OCI-LY7 (cell line): ENCODE data around the gene ZDHHC14.

ENCODE experiments used
- EZH2phosphoT487 ChIP-seq: fragments of 200-600 bp; sonication (generic); IDR thresholded peaks from 2 replicates; pipeline ENCODE4 v1.6.1; 2018; ENCODE audit warnings: low read depth, borderline replicate concordance, mild to moderate bottlenecking, mixed run types, antibody characterized with exemption, low read length, moderate library complexity, mixed read lengths
- TF ChIP-seq, protein P1 (sequence below): fragments of 200-600 bp; sonication (generic); conservative IDR thresholded peaks from 2 replicates; pipeline ENCODE4 v1.5.1; 2014; ENCODE audit warnings: mild to moderate bottlenecking, antibody characterized with exemption, low read length, moderate library complexity, mixed read lengths

DNA sequence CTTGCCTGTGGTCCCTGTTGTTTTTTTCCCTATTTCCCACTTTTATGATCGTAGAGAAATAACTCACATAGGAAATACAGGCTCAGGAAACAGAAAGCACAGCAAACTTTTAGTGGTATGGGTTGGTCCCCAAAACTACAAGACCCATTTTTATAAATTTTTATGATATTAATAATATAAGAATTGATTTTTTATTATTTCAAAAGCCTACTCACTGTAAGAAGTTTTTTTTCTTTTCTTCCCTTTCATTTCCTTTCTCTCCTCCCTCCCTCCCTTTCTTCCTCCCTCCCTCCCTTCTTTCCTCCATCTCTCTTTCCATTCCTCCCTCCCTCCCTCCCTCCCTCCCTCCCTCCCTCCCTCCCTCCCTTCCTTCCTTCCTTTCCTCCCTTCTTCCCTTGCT lies 141.5 kb downstream of the ZDHHC14 start:
- TF ChIP-seq, protein P1, sequence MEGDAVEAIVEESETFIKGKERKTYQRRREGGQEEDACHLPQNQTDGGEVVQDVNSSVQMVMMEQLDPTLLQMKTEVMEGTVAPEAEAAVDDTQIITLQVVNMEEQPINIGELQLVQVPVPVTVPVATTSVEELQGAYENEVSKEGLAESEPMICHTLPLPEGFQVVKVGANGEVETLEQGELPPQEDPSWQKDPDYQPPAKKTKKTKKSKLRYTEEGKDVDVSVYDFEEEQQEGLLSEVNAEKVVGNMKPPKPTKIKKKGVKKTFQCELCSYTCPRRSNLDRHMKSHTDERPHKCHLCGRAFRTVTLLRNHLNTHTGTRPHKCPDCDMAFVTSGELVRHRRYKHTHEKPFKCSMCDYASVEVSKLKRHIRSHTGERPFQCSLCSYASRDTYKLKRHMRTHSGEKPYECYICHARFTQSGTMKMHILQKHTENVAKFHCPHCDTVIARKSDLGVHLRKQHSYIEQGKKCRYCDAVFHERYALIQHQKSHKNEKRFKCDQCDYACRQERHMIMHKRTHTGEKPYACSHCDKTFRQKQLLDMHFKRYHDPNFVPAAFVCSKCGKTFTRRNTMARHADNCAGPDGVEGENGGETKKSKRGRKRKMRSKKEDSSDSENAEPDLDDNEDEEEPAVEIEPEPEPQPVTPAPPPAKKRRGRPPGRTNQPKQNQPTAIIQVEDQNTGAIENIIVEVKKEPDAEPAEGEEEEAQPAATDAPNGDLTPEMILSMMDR, result no peak
- TF ChIP-seq EZH2phosphoT487, result no peak
